NCI-H2029 treated with DMSO at 0.1 percent for 48 hours (cell line): ENCODE measurements around the gene SPPL3.
A peak's percentile ranks its signal among the peaks of the same experiment; 100 is the strongest.
"Not testable (repeated sequence)": the region's sequence is repeated elsewhere in the genome, so short reads cannot be mapped to it uniquely, and the experiment has no call there.

ENCODE experiments used
- DNase-seq: peaks from one replicate; lab custom pipeline; 2025; lab: John Stamatoyannopoulos, UW

SPPL3 gene

GRCh38 chr12:120904197-120904773 is at the start of gene SPPL3:
Gene SPPL3, minus strand, starts transcription at chr12:120904358. Its CDS starts 491 bp downstream, at chr12:120903867.
- peak; percentile 33 for DNase-seq

- no peak for DNase-seq
Measured at GRCh38 chr12:120950807-120951206, 46.6 kb upstream of the SPPL3 start.

- DNase-seq = not testable (repeated sequence)
Measured at GRCh38 chr12:120950260-120950799, 46.2 kb upstream of the SPPL3 start.

GRCh38 chr12:120945516-120945915 is 41.4 kb upstream of the SPPL3 start:
- DNase-seq = not testable (repeated sequence)

DNA sequence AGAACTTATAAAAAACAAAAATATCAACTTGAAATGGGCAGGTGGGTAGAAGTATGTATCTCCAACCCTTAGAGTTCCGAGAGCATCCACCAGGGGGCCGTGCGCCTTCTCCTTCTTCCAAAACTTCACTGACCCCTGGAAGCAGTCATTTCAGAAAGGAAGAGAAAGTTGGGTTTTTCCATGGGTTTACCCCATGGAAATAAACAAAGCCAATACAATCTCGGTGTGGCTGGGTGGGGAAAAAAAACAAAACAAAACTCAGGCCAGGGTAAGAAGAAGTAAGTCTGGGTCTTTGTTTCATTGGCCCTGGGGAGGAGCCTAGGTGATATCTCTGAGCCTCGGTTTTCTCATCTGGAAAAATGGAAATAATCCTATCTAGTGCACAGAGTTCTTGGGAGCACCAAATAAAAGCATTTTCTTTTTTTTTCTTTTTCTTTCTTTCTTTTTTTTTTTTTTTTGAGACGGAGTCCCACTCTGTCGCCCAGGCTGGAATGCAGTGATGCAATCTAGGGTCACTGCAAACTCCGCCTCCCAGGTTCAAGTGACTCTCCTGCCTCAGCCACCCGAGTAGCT is 40.6 kb upstream of the SPPL3 start:
- DNase-seq = peak; percentile 14

DNA sequence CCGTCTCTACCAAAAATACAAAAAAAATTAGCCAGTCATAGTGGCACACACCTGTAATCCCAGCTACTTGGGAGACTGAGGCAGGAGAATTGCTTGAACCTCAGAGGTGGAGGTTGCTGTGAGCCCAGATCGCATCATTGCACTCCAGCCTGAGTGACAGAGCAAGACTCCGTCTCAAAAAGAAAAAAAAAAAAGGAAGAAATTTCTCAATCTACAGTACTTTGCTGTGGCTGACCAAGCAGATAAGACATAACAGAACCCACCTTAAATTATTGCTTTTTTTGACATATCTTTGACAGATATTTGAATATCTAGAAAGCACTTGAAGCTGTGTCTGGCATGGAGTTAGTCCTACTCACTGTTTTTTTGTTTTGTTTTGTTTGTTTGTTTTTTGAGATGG is 39.3 kb upstream of the SPPL3 start:
- no peak for DNase-seq

DNA sequence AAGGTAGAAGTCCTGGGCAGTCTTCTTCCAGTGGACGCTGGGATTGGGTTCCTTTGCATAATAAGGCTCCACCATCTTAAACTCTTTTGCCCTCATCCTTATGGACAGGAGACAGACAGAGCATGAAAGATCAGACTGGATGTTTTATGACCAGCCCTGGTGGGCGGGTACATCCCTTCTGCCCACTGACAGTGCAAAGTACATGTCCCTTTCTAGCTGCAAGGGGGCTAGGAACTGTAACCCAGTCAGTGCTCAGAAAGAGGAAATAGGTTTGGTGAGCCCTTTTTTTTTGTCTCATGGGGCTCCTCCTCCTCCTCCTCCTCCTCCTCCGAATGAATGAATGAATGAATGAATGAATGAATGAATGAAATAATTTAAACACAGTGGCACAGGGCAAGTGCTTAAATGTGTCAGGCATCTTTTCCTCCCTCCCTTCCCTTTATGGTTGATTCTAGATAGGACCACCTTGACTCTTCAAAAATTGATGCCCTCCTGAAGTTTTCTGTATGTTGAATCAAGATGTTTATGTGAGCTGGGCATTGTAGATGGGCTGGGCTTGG is 37.8 kb upstream of the SPPL3 start:
- no peak for DNase-seq

GRCh38 chr12:120941412-120941811 is 37.3 kb upstream of the SPPL3 start:
- no peak for DNase-seq

DNA sequence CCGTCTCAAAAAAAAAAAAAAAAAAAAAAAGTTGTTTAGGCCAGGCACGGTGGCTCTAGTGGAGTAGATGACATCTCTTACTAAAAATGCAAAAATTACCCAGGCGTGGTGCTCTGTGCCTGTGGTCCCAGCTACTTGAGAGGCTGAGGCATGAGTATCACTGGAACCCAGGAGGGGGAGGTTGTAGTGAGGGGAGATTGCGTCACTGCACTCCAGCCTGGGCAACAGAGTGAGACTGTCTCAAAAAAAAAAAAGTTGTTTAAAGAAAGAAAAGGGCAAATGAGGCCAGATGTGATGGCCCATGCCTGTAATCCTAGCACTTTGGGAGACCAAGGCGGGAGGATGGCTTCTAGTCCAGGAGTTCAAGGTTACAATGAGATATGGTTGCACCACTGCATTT is 36.6 kb upstream of the SPPL3 start:
- DNase-seq = no peak

DNA sequence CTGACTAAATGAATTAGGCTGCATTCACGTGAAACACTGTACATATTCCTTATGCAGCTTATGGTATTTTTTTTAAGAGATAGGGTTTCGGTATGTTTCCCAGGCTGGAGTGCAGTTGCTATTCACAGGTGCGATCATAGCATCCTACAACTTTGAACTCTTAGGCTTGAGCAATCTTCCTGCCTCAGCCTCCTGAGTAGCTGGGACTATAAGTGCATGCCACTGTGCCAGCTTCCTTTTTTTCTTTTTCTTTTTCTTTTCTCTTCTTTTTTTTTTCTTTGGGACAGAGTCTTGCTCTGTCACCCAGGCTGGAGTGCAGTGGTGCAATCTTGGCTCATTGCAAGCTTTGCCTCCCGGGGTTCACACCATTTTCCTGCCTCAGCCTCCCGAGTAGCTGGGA is 35.8 kb upstream of the SPPL3 start:
- DNase-seq = no peak

DNA sequence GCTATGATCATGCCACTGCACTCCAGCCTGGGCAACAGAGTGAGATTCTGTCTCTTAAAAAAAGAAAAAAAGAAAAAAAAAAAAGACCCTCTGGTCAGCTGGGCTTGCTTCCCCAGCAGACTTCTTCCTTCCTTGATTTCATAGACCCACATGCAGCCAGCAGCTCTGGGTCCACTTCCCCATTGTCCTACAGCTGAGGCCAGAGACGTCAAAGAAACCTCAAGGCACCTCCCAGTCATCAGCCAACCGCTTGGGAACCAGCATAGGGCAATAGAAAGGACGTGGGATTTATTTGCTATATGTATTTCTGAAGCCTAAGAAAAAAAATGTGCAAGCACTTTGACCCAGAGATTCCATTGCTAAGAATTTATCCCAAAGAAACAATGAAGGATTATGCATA is 35.4 kb upstream of the SPPL3 start:
- no peak for DNase-seq

DNA sequence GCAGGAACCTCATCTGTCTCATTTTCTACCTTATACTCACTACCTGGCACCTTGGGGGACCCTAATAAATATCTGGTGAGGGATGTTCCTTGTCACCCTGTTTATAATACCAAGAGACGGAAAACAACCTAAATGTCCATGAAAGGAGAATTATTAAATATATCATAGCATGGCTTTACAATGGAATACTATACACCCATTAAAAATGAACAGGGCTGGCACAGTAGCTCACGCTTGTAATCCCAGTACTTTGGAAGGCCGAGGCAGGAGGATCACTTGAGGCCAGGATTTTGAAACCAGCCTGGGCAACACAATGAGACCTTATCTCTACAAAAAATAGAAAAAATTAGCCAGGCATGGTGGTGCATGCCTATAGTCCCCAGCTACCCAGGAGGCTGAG is 34.3 kb upstream of the SPPL3 start:
- DNase-seq = no peak

- no peak for DNase-seq
Measured at GRCh38 chr12:120936197-120936596, 32.0 kb upstream of the SPPL3 start.

DNA sequence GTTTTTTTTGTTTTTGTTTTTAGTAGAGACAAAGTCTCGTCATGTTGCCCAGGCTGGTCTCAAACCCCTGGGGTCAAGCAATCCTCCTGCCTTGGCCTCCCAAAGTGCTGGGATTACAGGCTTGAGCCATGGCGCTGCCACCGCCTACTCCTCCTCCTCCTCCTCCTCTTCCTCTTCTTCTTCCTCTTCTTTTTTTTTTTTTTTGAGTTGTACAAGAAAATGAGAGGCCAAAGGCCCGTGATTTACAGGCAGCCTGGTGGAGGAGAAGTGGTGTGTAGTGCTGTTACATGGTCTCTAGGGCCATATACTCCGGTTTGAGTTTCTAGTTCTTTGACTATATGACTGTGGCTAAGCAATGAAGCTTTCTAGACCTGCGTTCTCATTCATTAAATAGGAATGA is 29.6 kb upstream of the SPPL3 start:
- DNase-seq = no peak

GRCh38 chr12:120932956-120933526 is 28.9 kb upstream of the SPPL3 start:
- DNase-seq = no peak

DNA sequence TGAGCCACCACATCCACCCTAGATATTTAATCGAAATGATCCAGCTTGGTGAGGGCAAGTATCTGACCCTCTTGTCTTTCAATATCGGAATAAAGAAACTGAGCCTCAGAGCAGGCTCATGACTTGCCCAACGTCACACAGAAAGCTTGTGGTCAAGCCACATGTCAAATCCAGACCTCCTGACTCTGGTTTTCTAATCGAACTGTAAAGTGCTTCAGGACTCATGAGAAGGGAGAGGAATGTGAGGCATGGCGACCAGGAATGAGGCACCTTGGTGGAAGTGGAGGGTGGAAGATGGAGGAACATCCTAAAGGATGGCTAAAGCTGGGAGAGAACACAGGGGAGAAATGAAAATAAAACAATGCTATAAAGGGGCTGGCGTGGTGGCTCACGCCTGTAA is 27.9 kb upstream of the SPPL3 start:
- no peak for DNase-seq

DNA sequence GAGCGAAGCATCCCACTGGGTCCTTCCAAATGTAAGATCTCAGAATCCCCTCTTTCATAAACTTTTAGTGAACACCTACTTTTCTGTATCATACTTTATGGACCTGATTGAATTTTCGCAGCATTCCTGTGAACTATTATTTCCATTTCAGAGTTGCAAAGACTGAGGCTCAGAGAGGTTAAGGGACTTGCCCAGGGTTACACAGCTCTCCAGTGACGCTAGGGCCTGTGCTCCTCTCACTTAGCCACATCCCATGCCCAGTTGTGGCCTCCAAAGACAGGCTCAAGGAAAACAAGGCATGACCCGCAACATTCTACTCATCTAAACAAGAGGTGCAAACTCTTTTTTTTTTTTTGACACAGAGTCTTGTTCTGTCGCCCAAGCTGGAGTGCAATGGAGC is 25.9 kb upstream of the SPPL3 start:
- DNase-seq = no peak

DNA sequence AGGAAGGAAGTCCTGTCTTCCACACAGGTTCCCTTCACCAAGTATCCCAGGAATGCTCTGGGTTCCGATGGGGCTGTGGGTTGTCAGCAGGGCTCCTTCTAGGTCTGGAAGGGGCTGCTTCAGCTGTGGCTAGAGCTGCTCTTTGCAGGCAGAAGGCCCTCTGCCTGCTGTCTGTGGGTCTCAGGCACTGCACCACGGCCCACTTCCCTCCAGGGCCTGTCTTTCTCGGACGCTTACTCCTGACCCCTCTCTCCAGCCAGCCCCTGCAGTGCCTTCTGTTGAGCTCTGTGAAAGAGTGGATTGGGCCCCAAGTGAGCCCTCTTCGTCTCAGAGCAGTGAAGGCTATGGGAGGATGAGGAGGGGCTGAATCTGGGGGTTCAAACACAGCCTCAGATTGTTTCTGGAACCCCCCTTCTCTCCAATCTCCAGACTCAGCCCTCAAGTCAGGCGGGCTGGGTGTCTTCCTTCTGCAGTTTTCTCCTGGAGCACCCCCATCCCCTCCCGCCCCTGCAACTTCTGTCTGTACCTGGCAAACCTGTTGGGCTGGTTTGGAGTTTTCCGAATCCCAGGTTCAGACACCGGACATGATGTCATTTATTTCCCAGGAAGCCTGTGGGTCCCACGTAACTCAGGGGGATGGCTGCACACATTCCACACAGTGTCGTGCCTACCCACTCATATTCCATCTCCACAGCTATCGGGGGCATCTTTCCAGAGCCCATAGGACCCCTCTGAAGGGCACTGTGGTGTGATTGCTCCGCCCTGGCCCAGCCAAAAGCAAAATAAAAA is 24.9 kb upstream of the SPPL3 start:
- no peak for DNase-seq

GRCh38 chr12:120925740-120926563 is 21.8 kb upstream of the SPPL3 start:
- no peak for DNase-seq

- no peak for DNase-seq
Measured at GRCh38 chr12:120922279-120922678, 18.1 kb upstream of the SPPL3 start.

- no peak for DNase-seq
Measured at GRCh38 chr12:120921637-120922036, 17.5 kb upstream of the SPPL3 start.

DNA sequence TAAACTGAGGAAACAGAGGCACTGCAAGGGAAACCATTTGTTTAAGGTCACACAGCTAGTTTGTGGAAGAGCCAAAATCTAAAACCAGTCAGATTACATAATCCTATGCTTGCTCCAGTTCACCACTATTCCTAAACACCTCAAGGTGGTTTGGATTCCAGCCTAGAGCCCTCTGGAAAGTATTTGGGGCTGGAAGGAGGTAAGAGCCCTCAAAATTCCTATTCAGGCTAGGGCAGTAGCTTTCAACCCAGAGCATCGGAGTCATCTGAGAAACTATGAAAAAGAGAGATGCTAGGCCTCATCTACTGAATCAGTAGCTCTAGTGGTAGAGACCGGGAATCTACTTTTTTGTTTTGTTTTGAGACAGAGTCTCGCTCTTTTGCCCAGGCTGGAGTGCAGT is 16.0 kb upstream of the SPPL3 start:
- no peak for DNase-seq
